GM18861 (cell line): Measurements from ENCODE around the gene SASH1.

Source experiments
- ATAC-seq: cut with Tn5 transposase; IDR thresholded peaks from one replicate; pipeline ENCODE4 v1.9.1; 2021; ENCODE audit not compliant: unreplicated experiment

The SASH1 gene

DNA sequence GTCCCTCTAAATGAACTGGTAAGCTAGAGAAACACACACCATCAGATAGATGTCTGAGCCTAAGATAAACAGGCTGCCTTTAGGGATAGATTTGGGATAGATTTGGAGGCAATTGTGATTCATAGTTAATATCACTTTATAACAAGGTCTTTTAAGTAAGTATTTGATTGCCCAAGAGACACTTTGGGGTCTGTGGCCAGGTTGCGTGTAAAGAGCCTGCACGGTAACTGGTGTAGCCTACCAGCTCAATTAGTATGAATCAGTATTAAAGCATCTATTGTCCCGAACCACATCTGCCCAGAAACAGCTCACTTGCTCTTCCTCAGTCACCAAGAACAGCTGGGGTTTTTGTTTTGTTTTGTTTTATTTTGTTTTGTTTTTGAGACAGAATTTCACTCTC lies 193.3 kb downstream of the SASH1 start:
- ATAC-seq = no peak

- ATAC-seq = no peak
Measured at GRCh38 chr6:148538261-148539190, 195.9 kb downstream of the SASH1 start.

- no peak for ATAC-seq
Measured at GRCh38 chr6:148543540-148543939, 200.9 kb downstream of the SASH1 start.

DNA sequence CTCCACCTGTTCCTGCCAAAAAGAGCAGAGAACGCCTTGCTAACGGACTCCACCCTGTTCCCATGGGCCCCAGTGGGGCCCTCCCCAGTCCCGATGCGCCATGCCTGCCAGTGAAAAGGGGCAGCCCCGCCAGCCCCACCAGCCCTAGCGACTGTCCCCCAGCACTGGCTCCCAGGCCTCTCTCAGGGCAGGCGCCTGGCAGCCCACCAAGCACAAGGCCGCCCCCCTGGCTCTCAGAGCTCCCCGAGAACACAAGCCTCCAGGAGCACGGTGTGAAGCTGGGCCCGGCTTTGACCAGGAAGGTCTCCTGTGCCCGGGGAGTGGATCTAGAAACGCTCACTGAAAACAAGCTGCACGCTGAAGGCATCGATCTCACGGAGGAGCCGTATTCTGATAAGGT lies 201.8 kb downstream of the SASH1 start:
- ATAC-seq = no peak

- ATAC-seq = no peak
Measured at GRCh38 chr6:148545901-148546300, 203.3 kb downstream of the SASH1 start.

- ATAC-seq = no peak
Measured at GRCh38 chr6:148547110-148547509, 204.5 kb downstream of the SASH1 start.

DNA sequence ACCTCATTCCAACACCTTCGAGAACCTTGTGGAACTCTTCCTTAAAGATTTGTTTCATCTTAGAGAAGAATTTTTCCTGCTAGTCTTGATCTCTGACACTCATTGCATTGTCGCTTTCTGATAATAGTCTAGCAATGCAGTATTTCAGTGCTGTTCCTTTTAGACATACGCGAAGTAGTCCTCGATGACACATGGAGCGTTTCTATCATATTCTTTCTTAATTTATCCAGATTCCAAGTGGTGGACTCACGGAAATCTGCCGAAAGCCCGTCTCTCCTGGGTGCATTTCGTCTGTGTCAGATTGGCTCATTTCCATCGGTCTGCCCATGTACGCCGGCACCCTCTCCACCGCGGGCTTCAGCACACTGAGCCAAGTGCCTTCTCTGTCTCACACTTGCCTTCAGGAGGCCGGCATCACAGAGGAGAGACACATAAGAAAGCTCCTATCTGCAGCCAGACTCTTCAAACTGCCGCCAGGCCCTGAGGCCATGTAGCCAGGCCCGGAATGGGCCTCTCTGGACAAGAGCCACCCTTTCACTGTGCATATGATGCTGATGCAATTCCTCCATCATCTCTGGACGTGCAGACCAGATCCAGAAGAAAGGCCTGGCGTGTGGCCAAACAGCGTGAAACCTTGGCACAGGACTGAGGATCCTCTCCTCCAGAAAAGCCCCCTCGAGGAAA lies 205.6 kb downstream of the SASH1 start:
- no peak for ATAC-seq

DNA sequence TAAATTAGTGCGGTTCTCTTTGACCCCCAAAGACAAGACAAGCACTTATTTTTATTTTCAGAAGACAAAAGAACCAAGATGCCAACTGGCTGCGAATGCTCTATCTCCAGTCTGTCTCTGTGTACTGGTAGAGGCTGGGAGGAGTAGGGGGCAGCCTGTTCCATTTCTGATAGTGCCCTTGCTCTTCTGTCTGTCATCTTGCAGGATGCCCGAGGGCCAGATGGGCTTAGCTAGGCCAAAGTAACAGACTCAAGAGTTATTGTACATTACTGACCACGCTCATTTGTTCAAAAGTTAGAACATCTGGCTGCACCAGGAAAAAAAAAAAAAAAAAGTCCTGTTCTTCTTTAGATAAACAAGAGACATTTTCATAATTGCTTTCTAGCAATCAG lies 206.1 kb downstream of the SASH1 start:
- no peak for ATAC-seq

- ATAC-seq = no peak
Measured at GRCh38 chr6:148550569-148550968, 207.9 kb downstream of the SASH1 start.

- no peak for ATAC-seq
Measured at GRCh38 chr6:148551226-148551625, 208.6 kb downstream of the SASH1 start.

DNA sequence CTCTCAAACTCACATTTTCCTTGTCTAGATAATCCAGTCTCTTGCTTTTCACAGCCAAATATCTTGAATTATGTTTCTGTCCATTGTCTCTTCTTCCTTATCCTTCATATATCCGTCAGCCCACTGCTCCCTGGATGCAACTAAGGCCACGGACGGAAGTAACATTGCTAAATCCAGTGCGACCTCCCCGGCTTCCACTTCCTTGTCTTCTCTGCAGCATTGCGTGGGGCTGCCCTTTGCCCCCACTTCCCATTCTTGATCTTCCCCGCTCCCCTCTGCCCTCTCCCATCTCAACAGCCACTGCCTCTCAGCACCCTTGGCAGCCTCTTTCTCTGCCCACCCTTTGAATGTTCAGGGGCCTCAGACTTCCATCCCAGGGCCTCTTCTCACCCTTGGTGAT lies 213.8 kb downstream of the SASH1 start:
- no peak for ATAC-seq

DNA sequence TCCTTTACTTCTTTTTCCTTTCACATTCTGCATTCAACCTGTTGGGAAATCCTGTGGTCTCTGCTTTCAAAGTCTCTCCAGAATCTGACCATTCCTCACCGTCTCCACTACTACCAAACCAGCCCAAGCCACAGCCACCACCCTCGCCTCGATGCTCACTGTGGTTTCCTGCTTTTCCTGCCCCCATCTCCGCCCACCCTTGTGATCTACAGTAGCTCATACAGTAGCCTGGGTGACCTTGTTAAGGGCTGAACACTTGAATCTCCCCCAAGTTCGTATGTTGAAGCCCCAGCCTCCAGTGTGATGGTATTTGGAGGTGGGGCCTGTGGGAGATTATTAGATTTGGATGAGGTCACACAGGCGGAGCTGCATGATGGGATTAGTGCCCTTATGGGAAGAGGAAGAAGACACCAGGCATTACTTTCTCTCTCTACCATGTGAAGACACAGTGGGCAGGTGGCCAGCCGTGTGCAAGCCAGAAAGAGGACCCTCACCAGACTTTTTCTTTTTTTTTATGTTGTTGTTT lies 215.2 kb downstream of the SASH1 start:
- no peak for ATAC-seq

GRCh38 chr6:148559848-148560433 lies 217.3 kb downstream of the SASH1 start:
- peak; percentile 71 for ATAC-seq

DNA sequence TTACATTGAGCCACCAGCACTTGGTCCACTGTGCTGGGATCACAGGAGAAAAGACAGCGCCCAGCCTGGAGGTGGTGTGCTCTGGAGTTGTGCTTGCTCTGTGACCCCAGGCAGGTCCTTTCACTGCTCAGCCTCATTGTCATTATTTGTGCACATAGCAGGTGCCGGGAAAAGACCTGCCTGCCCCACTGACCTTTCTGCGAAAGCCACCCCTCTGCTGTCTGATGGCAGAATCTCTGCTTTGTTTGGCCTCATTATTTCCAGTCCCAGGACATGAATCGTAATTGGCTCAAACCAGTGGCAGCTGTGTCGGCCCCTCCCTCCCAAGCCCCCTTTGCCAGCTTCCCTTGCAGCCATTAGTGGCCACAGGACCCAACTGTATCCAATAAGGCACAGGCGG lies 219.0 kb downstream of the SASH1 start:
- ATAC-seq = no peak

GRCh38 chr6:148563066-148563465 lies 220.4 kb downstream of the SASH1 start:
- ATAC-seq = no peak

DNA sequence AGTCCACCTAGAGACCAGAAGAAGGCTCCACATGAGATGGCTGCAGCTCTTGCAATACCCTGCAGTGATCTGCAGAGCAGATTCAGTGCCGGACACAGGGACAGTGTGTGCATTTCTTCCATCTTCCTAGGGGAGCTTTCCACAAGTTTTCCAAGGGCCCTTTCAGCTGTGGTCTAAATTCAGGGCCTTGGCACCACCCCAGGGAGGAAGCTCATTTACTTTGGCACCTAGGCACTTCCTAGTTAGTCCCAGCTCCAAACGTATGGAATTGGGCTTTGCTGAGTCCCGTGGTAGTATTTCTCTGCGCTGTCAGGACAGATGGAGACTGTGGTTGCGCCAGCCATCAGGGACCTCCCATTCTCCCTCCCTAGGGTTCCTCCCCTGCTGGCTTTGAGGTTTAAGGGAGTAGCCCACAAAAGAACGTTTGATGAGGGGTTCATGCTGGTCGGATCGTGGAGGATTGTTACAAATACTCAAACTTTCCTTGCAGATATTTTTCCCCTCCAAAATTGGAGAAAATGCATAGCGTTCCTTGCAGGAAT lies 221.9 kb downstream of the SASH1 start:
- no peak for ATAC-seq

- ATAC-seq = no peak
Measured at GRCh38 chr6:148565321-148565926, 222.8 kb downstream of the SASH1 start.

- ATAC-seq = peak; percentile 29
Measured at GRCh38 chr6:148565930-148566663, 223.5 kb downstream of the SASH1 start.

DNA sequence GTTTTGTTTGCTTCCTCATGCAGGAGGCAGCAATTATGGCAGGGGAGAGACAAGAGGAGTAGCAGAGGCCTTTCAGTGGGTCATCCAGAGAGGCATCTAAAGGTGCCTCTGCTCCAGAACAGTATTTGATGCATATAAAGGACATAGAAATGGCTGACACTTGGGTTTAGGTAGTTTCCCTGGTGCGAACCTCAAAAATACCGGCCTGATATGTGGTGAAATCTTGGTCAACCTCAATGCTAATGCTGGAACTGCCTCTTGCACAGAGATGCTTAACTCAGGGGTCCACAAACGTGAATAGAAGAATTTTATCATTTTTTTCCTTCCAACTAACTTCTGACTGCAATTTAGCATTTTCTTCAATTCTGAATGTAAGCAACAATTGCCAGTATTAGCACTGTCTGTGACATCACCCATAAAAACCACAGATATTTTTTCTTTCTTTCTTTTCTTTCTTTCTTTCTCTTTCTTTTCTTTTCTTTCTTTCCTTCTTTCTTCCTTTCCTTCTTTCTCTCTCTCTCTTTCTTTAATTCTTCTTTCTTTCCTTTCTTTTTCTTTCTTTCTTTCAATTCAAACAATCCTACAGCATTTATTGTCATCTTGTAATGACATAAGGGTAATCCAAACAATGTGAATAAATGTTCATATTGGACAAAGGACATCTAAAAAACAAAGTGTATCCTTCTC lies 224.2 kb downstream of the SASH1 start:
- peak; percentile 70 for ATAC-seq

- ATAC-seq = no peak
Measured at GRCh38 chr6:148570456-148570855, 227.8 kb downstream of the SASH1 start.
